Liver (tissue), 9 donors: ENCODE data around the gene R3HDML. TPM values are rescaled to one million over a fixed set of nuclear protein-coding genes. Genes with fewer than 3 reads are reported as not detected.
A peak's percentile ranks its signal among the peaks of the same experiment; 100 is the strongest.

Source experiments
- DNase-seq: peaks from one replicate; pipeline ENCODE4 v3.0.0-alpha.2; 2017; ENCODE audit warnings: low spot score
- H3K27ac ChIP-seq, 2 donors: one replicate each; pipeline ENCODE4 v1.7.0; 2013; ENCODE audit warnings: inconsistent platforms in 2 of 2, low read length in 2 of 2, control low read depth in 1 of 2, low read depth in 1 of 2, mild to moderate bottlenecking in 1 of 2
- H3K27me3 ChIP-seq, 4 donors: one replicate each; pipeline versions ENCODE4 v1.6.1 to v1.7.0; 2013; ENCODE audit warnings: low read length in 3 of 4, inconsistent platforms in 1 of 4, mild to moderate bottlenecking in 1 of 4, moderate library complexity in 1 of 4; ENCODE audit not compliant: control insufficient read depth in 4 of 4, insufficient read depth in 4 of 4
- H3K36me3 ChIP-seq, 4 donors: one replicate each; pipeline versions ENCODE4 v1.6.1 to v1.7.0; 2013; ENCODE audit warnings: low read length in 3 of 4, mild to moderate bottlenecking in 3 of 4, low read depth in 1 of 4, moderate library complexity in 1 of 4; ENCODE audit not compliant: control insufficient read depth in 4 of 4, insufficient read depth in 3 of 4
- H3K4me1 ChIP-seq, 4 donors: one replicate each; pipeline versions ENCODE4 v1.6.1 to v1.7.0; 2013; ENCODE audit warnings: low read length in 3 of 4, mild to moderate bottlenecking in 3 of 4, moderate library complexity in 1 of 4; ENCODE audit not compliant: control insufficient read depth in 4 of 4, insufficient read depth in 4 of 4
- H3K4me3 ChIP-seq, 3 donors: one replicate each; pipeline versions ENCODE4 v1.6.1 to v1.7.0; 2013; ENCODE audit warnings: low read length in 3 of 3, control low read depth in 1 of 3, low read depth in 1 of 3, mild to moderate bottlenecking in 1 of 3
- H3K9ac ChIP-seq, 2 donors: one replicate each; pipeline ENCODE4 v1.7.0; 2013; ENCODE audit warnings: low read length in 2 of 2, mild to moderate bottlenecking in 2 of 2, moderate library complexity in 2 of 2, control low read depth in 1 of 2, low read depth in 1 of 2
- H3K9me3 ChIP-seq, 4 donors: one replicate each; pipeline versions ENCODE4 v1.6.1 to v1.7.0; 2013; ENCODE audit warnings: low read length in 3 of 4; ENCODE audit not compliant: control insufficient read depth in 4 of 4
- ATF3 ChIP-seq: IDR thresholded peaks from 2 replicates; pipeline ENCODE4 v1.6.1; 2016; ENCODE audit warnings: antibody characterized with exemption
- EGR1 ChIP-seq, 2 donors: IDR thresholded peaks; 2 replicates each; pipeline ENCODE4 v1.6.1; 2016 to 2018; ENCODE audit warnings: antibody characterized with exemption in 2 of 2, low read depth in 2 of 2
- FOXA1 ChIP-seq: IDR thresholded peaks from 2 replicates; pipeline ENCODE4 v1.6.1; 2016; ENCODE audit warnings: antibody characterized with exemption
- FOXA2 ChIP-seq: IDR thresholded peaks from 2 replicates; pipeline ENCODE4 v1.6.1; 2016; ENCODE audit warnings: antibody characterized with exemption
- GABPA ChIP-seq, 2 donors: IDR thresholded peaks in 1 of 2; conservative IDR thresholded peaks in 1 of 2; 2 replicates each; pipeline ENCODE4 v1.6.1; 2016; ENCODE audit warnings: antibody characterized with exemption in 2 of 2, mild to moderate bottlenecking in 1 of 2, moderate library complexity in 1 of 2
- HNF4A ChIP-seq, 2 donors: conservative IDR thresholded peaks; 2 replicates each; pipeline ENCODE4 v1.6.1; 2016; ENCODE audit warnings: antibody characterized with exemption in 2 of 2, mild to moderate bottlenecking in 2 of 2
- HNF4G ChIP-seq: IDR thresholded peaks from 2 replicates; pipeline ENCODE4 v1.6.1; 2016; ENCODE audit warnings: antibody characterized with exemption
- JUND ChIP-seq, 2 donors: IDR thresholded peaks; 2 replicates each; pipeline ENCODE4 v1.6.1; 2016; ENCODE audit warnings: antibody characterized with exemption in 2 of 2
- MAX ChIP-seq: IDR thresholded peaks from 2 replicates; pipeline ENCODE4 v1.6.1; 2016; ENCODE audit warnings: antibody characterized with exemption
- NR2F2 ChIP-seq: IDR thresholded peaks from 2 replicates; pipeline ENCODE4 v1.6.1; 2016; ENCODE audit warnings: antibody characterized with exemption
- RAD21 ChIP-seq, 2 donors: IDR thresholded peaks; 2 replicates each; pipeline ENCODE4 v1.6.1; 2016; ENCODE audit warnings: antibody characterized with exemption in 2 of 2, mild to moderate bottlenecking in 2 of 2
- REST ChIP-seq: IDR thresholded peaks from 2 replicates; pipeline ENCODE4 v1.6.1; 2016; ENCODE audit warnings: antibody characterized with exemption, mild to moderate bottlenecking
- RXRA ChIP-seq, 2 donors: IDR thresholded peaks; 2 replicates each; pipeline ENCODE4 v1.6.1; 2017 to 2018; ENCODE audit warnings: antibody characterized with exemption in 2 of 2, mild to moderate bottlenecking in 1 of 2
- SP1 ChIP-seq: IDR thresholded peaks from 2 replicates; pipeline ENCODE4 v1.6.1; 2018; ENCODE audit warnings: antibody characterized with exemption, mild to moderate bottlenecking
- TAF1 ChIP-seq: conservative IDR thresholded peaks from 2 replicates; pipeline ENCODE4 v1.6.1; 2016; ENCODE audit warnings: antibody characterized with exemption, mild to moderate bottlenecking
- YY1 ChIP-seq: IDR thresholded peaks from 2 replicates; pipeline ENCODE4 v1.6.1; 2016; ENCODE audit warnings: antibody characterized with exemption, mild to moderate bottlenecking
- WGBS: extraction: QIAGEN DNeasy Blood & Tissue Kit; methylation state at CpG from one replicate; pipeline ENCODE4 v1.1.7; 2013; 5-methylcytosine and 5-hydroxymethylcytosine counted together
- polyA plus RNA-seq, 2 donors: library from polyadenylated mRNA; stranded (reverse) in 1 of 2; unstranded in 1 of 2; fragments of 200-250 nt in 1 of 2; fragments of >200 nt in 1 of 2; fragmentation: Nextera tagmentation in 1 of 2; extraction: Ambion mirVana in 1 of 2; gene quantifications; one replicate each; pipeline versions ENCODE4 v1.2.1 to v1.2.3, GENCODE V29; 2013 to 2015
- total RNA-seq, 2 donors: library from RNA; depleted of rRNA; stranded (reverse); fragments of >200 nt; gene quantifications; one replicate each; pipeline ENCODE4 v1.2.3, GENCODE V29; 2014
- donor health status: healthy.
- donor health status: healthy.
- donor health status: healthy.
- donor health status: healthy.
- donor health status: healthy.

Gene R3HDML
- total and polyA plus RNA-seq, 4 donors = not detected

GRCh38 chr20:44357555-44358125 is 20.8 kb downstream of the R3HDML start:
- no peak overlapping the region for H3K4me3 ChIP-seq
- H3K4me1 ChIP-seq = peaks cover 0 to 35% (median 24%) of the 10 kb centered on the region in 4 donors
- peak overlapping the region in 1 of 2 donors; percentile 43 for H3K9ac ChIP-seq
- no peak overlapping the region for H3K27ac ChIP-seq
- no peaks in the 10 kb centered on the region for H3K27me3 ChIP-seq
- H3K36me3 ChIP-seq = peaks cover 0 to 14% (median 12%) of the 10 kb centered on the region in 4 donors
- no peak for DNase-seq
- no peaks in the 10 kb centered on the region for H3K9me3 ChIP-seq
- WGBS = 39% methylated on average over 4 of the region's 4 CpGs
- no peak for TF ChIP-seq FOXA1
- TF ChIP-seq RXRA (IDR thresholded peaks at IDR 0.05) = peak in 1 of 2 donors; percentile 16
- TF ChIP-seq NR2F2 = peak; percentile 40
- TF ChIP-seq REST = peak; percentile 3

- Histone ChIP-seq H3K27me3 (no peaks in the 10 kb centered on the region), H3K4me3 (no peak overlapping the region), H3K36me3 (peaks cover 0 to 14% (median 12%) of the 10 kb centered on the region in 4 donors), H3K9me3 (no peaks in the 10 kb centered on the region), H3K4me1 (peaks cover 0 to 35% (median 24%) of the 10 kb centered on the region in 4 donors), H3K27ac (no peak overlapping the region), H3K9ac (no peak overlapping the region)
- 57% methylated on average over 8 of the region's 8 CpGs for WGBS
- TF ChIP-seq HNF4A (conservative IDR thresholded peaks at IDR 0.05) (peak in 1 of 2 donors; percentile 37), MAX (no peak), HNF4G (no peak), YY1 (no peak), JUND (IDR thresholded peaks at IDR 0.05) (no peak), EGR1 (IDR thresholded peaks at IDR 0.05; ENCODE audit: low read depth in 2 of 2) (no peak), RXRA (IDR thresholded peaks at IDR 0.05) (no peak), REST (no peak), NR2F2 (no peak), SP1 (no peak), RAD21 (IDR thresholded peaks at IDR 0.05) (no peak), ATF3 (no peak), FOXA1 (no peak), TAF1 (no peak), FOXA2 (no peak), GABPA (IDR thresholded peaks at IDR 0.05 in 1 of 2, conservative IDR thresholded peaks at IDR 0.05 in 1 of 2) (peak in 1 of 2 donors; percentile 21)
- no peak for DNase-seq
These were observed 21.9 kb downstream of the R3HDML start for GRCh38 chr20:44358776-44359175.
